ENCODE results near the gene RNU11.

DNA sequence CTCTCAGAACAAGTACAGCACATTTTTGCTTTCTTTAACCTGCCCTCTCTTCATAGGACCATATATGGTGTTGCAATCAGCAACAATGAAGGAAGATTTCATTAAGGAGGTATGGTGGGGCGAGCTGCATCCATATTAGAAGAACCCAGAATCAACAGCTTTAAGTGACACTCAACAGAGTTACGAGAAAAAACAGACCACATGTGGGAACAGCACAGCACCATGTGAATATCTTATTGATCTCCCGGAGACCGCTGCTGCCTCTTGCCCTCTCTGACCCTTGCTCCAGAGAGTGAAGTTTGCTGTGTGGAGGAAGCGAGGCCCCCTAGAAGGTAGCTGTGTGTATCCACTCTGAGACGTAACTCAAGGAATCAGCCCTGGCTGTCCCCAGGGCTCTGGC lies 43.4 kb upstream of the RNU11 start:
- TF ChIP-seq TAF1 (IDR thresholded peaks at IDR 0.05; ENCODE audit: borderline replicate concordance, insufficient read depth, low read length): no peak
- TF ChIP-seq, protein P1, sequence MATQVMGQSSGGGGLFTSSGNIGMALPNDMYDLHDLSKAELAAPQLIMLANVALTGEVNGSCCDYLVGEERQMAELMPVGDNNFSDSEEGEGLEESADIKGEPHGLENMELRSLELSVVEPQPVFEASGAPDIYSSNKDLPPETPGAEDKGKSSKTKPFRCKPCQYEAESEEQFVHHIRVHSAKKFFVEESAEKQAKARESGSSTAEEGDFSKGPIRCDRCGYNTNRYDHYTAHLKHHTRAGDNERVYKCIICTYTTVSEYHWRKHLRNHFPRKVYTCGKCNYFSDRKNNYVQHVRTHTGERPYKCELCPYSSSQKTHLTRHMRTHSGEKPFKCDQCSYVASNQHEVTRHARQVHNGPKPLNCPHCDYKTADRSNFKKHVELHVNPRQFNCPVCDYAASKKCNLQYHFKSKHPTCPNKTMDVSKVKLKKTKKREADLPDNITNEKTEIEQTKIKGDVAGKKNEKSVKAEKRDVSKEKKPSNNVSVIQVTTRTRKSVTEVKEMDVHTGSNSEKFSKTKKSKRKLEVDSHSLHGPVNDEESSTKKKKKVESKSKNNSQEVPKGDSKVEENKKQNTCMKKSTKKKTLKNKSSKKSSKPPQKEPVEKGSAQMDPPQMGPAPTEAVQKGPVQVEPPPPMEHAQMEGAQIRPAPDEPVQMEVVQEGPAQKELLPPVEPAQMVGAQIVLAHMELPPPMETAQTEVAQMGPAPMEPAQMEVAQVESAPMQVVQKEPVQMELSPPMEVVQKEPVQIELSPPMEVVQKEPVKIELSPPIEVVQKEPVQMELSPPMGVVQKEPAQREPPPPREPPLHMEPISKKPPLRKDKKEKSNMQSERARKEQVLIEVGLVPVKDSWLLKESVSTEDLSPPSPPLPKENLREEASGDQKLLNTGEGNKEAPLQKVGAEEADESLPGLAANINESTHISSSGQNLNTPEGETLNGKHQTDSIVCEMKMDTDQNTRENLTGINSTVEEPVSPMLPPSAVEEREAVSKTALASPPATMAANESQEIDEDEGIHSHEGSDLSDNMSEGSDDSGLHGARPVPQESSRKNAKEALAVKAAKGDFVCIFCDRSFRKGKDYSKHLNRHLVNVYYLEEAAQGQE (IDR thresholded peaks at IDR 0.05; ENCODE audit: insufficient read depth in 1 of 2, low read depth in 2 of 2, low read length in 2 of 2): no peak
- TF ChIP-seq POLR2AphosphoS5 (IDR thresholded peaks at IDR 0.05; ENCODE audit: low read depth, low read length): no peak
- TF ChIP-seq SIN3A (IDR thresholded peaks at IDR 0.05; ENCODE audit: borderline replicate concordance, insufficient read depth, low read length): no peak
- TF ChIP-seq FOXP2 (optimal IDR thresholded peaks at IDR 0.05; ENCODE audit: borderline replicate concordance, extremely low read depth, extremely low read length, insufficient read depth): no peak

Measured in PFSK-1 (cell line).